ENCODE results near the gene ZCCHC10. TPM values are rescaled to one million over a fixed set of nuclear protein-coding genes. Genes with fewer than 3 reads are reported as not detected.

ZCCHC10 gene
- total and polyA plus RNA-seq, 4 donors: 5.1 to 24.2 (median 9.8) TPM

- TF ChIP-seq, protein P1, sequence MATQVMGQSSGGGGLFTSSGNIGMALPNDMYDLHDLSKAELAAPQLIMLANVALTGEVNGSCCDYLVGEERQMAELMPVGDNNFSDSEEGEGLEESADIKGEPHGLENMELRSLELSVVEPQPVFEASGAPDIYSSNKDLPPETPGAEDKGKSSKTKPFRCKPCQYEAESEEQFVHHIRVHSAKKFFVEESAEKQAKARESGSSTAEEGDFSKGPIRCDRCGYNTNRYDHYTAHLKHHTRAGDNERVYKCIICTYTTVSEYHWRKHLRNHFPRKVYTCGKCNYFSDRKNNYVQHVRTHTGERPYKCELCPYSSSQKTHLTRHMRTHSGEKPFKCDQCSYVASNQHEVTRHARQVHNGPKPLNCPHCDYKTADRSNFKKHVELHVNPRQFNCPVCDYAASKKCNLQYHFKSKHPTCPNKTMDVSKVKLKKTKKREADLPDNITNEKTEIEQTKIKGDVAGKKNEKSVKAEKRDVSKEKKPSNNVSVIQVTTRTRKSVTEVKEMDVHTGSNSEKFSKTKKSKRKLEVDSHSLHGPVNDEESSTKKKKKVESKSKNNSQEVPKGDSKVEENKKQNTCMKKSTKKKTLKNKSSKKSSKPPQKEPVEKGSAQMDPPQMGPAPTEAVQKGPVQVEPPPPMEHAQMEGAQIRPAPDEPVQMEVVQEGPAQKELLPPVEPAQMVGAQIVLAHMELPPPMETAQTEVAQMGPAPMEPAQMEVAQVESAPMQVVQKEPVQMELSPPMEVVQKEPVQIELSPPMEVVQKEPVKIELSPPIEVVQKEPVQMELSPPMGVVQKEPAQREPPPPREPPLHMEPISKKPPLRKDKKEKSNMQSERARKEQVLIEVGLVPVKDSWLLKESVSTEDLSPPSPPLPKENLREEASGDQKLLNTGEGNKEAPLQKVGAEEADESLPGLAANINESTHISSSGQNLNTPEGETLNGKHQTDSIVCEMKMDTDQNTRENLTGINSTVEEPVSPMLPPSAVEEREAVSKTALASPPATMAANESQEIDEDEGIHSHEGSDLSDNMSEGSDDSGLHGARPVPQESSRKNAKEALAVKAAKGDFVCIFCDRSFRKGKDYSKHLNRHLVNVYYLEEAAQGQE (IDR thresholded peaks at IDR 0.05): no peak
These were observed 35.9 kb upstream of the ZCCHC10 start (continued) for GRCh38 chr5:133062276-133062675.

GRCh38 chr5:133059621-133060020 is 33.3 kb upstream of the ZCCHC10 start:
- no peak for DNase-seq (ENCODE audit: low spot score)
- Histone ChIP-seq H3K27me3 (ENCODE audit: control insufficient read depth in 4 of 4, insufficient read depth in 4 of 4, low read length in 3 of 4) (no peaks in the 10 kb centered on the region), H3K36me3 (ENCODE audit: control insufficient read depth in 4 of 4, insufficient read depth in 3 of 4, low read depth in 1 of 4, low read length in 3 of 4) (no peaks in the 10 kb centered on the region), H3K9me3 (ENCODE audit: control insufficient read depth in 4 of 4, low read length in 3 of 4) (no peaks in the 10 kb centered on the region), H3K9ac (ENCODE audit: low read depth in 1 of 2, low read length in 2 of 2) (no peak overlapping the region), H3K27ac (ENCODE audit: low read depth in 1 of 2, low read length in 2 of 2) (no peak overlapping the region), H3K4me3 (ENCODE audit: low read depth in 1 of 3, low read length in 3 of 3) (no peak overlapping the region), H3K4me1 (ENCODE audit: control insufficient read depth in 4 of 4, insufficient read depth in 4 of 4, low read length in 3 of 4) (peaks cover 5 to 10% (median 6%) of the 10 kb centered on the region in 4 donors)
- TF ChIP-seq FOXA2 (IDR thresholded peaks at IDR 0.05): no peak
- TF ChIP-seq YY1 (IDR thresholded peaks at IDR 0.05): no peak
- TF ChIP-seq, protein P1 (IDR thresholded peaks at IDR 0.05): no peak
- WGBS: 88% methylated on average over 3 of the region's 3 CpGs

- Histone ChIP-seq H3K27ac (ENCODE audit: low read depth in 1 of 2, low read length in 2 of 2) (no peak overlapping the region), H3K9me3 (ENCODE audit: control insufficient read depth in 4 of 4, low read length in 3 of 4) (no peaks in the 10 kb centered on the region), H3K27me3 (ENCODE audit: control insufficient read depth in 4 of 4, insufficient read depth in 4 of 4, low read length in 3 of 4) (no peaks in the 10 kb centered on the region), H3K4me3 (ENCODE audit: low read depth in 1 of 3, low read length in 3 of 3) (no peak overlapping the region), H3K4me1 (ENCODE audit: control insufficient read depth in 4 of 4, insufficient read depth in 4 of 4, low read length in 3 of 4) (peaks cover 7 to 11% (median 9%) of the 10 kb centered on the region in 4 donors), H3K9ac (ENCODE audit: low read depth in 1 of 2, low read length in 2 of 2) (no peak overlapping the region), H3K36me3 (ENCODE audit: control insufficient read depth in 4 of 4, insufficient read depth in 3 of 4, low read depth in 1 of 4, low read length in 3 of 4) (no peaks in the 10 kb centered on the region)
- WGBS: 97% methylated on average over 1 of the region's 1 CpG
- TF ChIP-seq, protein P2, sequence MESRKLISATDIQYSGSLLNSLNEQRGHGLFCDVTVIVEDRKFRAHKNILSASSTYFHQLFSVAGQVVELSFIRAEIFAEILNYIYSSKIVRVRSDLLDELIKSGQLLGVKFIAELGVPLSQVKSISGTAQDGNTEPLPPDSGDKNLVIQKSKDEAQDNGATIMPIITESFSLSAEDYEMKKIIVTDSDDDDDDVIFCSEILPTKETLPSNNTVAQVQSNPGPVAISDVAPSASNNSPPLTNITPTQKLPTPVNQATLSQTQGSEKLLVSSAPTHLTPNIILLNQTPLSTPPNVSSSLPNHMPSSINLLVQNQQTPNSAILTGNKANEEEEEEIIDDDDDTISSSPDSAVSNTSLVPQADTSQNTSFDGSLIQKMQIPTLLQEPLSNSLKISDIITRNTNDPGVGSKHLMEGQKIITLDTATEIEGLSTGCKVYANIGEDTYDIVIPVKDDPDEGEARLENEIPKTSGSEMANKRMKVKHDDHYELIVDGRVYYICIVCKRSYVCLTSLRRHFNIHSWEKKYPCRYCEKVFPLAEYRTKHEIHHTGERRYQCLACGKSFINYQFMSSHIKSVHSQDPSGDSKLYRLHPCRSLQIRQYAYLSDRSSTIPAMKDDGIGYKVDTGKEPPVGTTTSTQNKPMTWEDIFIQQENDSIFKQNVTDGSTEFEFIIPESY (IDR thresholded peaks at IDR 0.05): no peak
- no peak for TF ChIP-seq RAD21 (IDR thresholded peaks at IDR 0.05)
- TF ChIP-seq YY1 (IDR thresholded peaks at IDR 0.05): no peak
- TF ChIP-seq, protein P1 (IDR thresholded peaks at IDR 0.05): no peak
- TF ChIP-seq HNF4G (IDR thresholded peaks at IDR 0.05): no peak
- no peak for TF ChIP-seq HNF4A (conservative IDR thresholded peaks at IDR 0.05)
- no peak for TF ChIP-seq EGR1 (IDR thresholded peaks at IDR 0.05; ENCODE audit: low read depth in 2 of 2)
- no peak for TF ChIP-seq JUND (IDR thresholded peaks at IDR 0.05)
- no peak for TF ChIP-seq SP1 (IDR thresholded peaks at IDR 0.05)
- TF ChIP-seq TAF1 (conservative IDR thresholded peaks at IDR 0.05): no peak
- no peak for TF ChIP-seq NR2F2 (IDR thresholded peaks at IDR 0.05)
- no peak for TF ChIP-seq RXRA (IDR thresholded peaks at IDR 0.05)
- no peak for DNase-seq (ENCODE audit: low spot score)
These were observed 30.5 kb upstream of the ZCCHC10 start for GRCh38 chr5:133056891-133057290.

All from liver (tissue), 9 donors.